ENCODE data around the gene TRA2A. TPM values are rescaled to one million over a fixed set of nuclear protein-coding genes. Genes with fewer than 3 reads are reported as not detected.

The TRA2A gene
- total and polyA plus RNA-seq, 9 of the 15 experiments (the other 6 are each of a cell fraction or from before 2014, with no cell fraction given) = 22.7 to 210 (median 73.9) TPM

DNA sequence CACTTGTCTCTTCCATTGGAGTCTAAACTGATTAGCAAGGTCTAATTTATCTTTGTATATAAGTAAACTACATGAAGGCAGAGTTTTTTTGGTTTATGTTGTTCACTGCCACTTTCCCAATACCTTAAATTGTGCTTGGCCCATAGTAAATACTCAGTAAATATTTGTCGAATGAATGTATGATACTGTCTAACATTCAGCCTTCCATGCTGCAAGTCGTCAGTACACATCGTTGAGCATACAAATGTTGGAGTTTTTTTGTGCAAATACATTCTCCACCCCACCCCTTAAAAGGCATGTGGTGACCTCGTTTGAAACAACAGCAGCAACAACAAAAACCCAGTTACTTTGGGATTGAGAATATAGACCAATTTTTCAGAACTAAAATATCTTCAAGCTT is 44.1 kb downstream of the TRA2A start:
- ATAC-seq = no peak
- POLR2A ChIA-PET = interaction anchor here (1.1 to 1.3 kb wide), 2 partner anchors 13 to 54 kb away, joined by 3 read pairs; no protein-coding TSS in a partner anchor
- CTCF ChIA-PET (ENCODE audit: low intra/inter-chr PET ratio) = no interaction called here
- Histone ChIP-seq H3K79me2 (ENCODE audit: control insufficient read depth, insufficient read depth, low read length) (peaks cover 9% of the 10 kb centered on the region; the same call in 2 of the 3 replicates), H3K4me1 (replicated peaks in 1 of 2; ENCODE audit: control insufficient read depth in 2 of 2, insufficient read depth in 2 of 2, low read length in 2 of 2) (peaks cover 0 to 11% of the 10 kb centered on the region in 2 experiments; a peak in 3 of 5 replicates), H3K9me1 (ENCODE audit: control insufficient read depth, insufficient read depth, low read length) (no peaks in the 10 kb centered on the region), H3K9ac (ENCODE audit: insufficient read depth in 1 of 2, low read depth in 2 of 2, low read length in 2 of 2) (no peak overlapping the region), H3K27me3 (ENCODE audit: control insufficient read depth in 2 of 2, insufficient read depth in 2 of 2, low read length in 2 of 2) (no peaks in the 10 kb centered on the region), H3K4me2 (ENCODE audit: insufficient read depth, low read length) (no peak overlapping the region), H3K9me3 (replicated peaks; ENCODE audit: control insufficient read depth, insufficient read depth, low read depth, low read length) (no peaks in the 10 kb centered on the region), H3K4me3 (no peak overlapping the region), H3K27ac (ENCODE audit: extremely low read depth, low read depth, low read length) (peak overlapping the region; percentile 13; the same call in 1 of the 3 replicates), H4K20me1 (replicated peaks; ENCODE audit: control insufficient read depth, insufficient read depth, low read length) (no peaks in the 10 kb centered on the region), H3K36me3 (ENCODE audit: control insufficient read depth, insufficient read depth, low read length) (no peaks in the 10 kb centered on the region), H2AFZ (ENCODE audit: low read depth, low read length) (no peak overlapping the region)
- FAIRE-seq = no peak
- in situ Hi-C loops (cut with MboI) (no loop called here), intact Hi-C loops (cut with micrococcal nuclease) (no loop called here)
- no peak for DNase-seq (ENCODE audit: extremely low read depth in 1 of 4, low spot score in 3 of 4)
- no TSS peak for BruUV-seq (replicated peaks)
- no peak for TF ChIP-seq RBBP5 (IDR thresholded peaks at IDR 0.05; ENCODE audit: borderline replicate concordance, insufficient read depth, low read length, poor library complexity, severe bottlenecking)
- 37% methylated on average over 4 of the region's 4 CpGs for WGBS (ENCODE audit: insufficient coverage, low coverage, missing lambda C conversion rate)

DNA sequence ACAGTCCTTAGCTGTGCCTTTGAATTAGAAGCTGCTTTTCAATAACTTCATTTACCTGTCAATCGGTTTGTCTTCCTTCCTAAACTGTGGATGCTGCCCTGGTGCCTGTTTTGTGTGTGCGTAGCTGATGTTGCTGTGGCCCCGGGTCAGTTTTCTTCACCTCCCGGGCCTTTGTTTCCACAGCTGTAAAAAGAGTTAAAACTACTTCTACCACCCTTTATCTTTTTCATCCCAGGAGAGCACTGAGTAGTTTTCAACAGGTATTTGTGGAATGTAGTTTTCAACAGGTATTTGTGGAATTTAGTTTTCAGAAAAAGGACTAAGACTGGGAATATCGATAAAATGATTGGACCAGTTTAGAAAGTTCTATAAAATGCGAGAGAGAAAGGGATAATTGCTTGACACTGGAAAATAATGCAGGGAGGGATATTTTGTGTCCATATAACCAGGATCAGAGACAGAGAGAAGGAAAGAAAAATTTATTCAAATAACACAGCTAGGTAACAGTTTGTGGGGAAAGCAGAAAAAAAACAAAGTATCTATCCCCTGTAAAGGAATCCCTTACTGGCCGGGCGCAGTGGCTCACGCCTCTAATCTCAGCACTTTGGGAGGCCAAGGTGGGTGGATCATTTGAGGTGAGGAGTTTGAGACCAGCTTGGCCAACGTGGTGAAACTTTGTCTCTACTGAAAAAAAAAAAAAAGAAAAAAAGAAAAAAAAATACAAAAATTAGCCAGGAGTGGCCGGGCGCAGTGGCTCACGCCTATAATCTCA is 45.6 kb downstream of the TRA2A start:
- POLR2A ChIA-PET = interaction anchor here (0.6 to 1.3 kb wide), 2 partner anchors 23 to 43 kb away, joined by 3 read pairs; no protein-coding TSS in a partner anchor
- no peaks in the 10 kb centered on the region for H3K27me3 ChIP-seq (ENCODE audit: control insufficient read depth in 2 of 2, insufficient read depth in 2 of 2, low read length in 2 of 2)
- ATAC-seq (no peak), DNase-seq (ENCODE audit: extremely low read depth in 1 of 4, low spot score in 3 of 4) (no peak), FAIRE-seq (no peak)
- H3K9me3 ChIP-seq (replicated peaks; ENCODE audit: control insufficient read depth, insufficient read depth, low read depth, low read length) = no peaks in the 10 kb centered on the region
- BruUV-seq (replicated peaks) = no TSS peak
- no peak overlapping the region for H2AFZ ChIP-seq (ENCODE audit: low read depth, low read length)
- CTCF ChIA-PET (ENCODE audit: low intra/inter-chr PET ratio) = no interaction called here
- H3K27ac ChIP-seq (ENCODE audit: extremely low read depth, low read depth, low read length) = no peak overlapping the region
- no peak overlapping the region for H3K4me3 ChIP-seq
- H3K79me2 ChIP-seq (ENCODE audit: control insufficient read depth, insufficient read depth, low read length) = peaks cover 8% of the 10 kb centered on the region; the same call in 2 of the 3 replicates
- H3K4me1 ChIP-seq (replicated peaks in 1 of 2; ENCODE audit: control insufficient read depth in 2 of 2, insufficient read depth in 2 of 2, low read length in 2 of 2) = peaks cover 0 to 7% of the 10 kb centered on the region in 2 experiments; a peak in 2 of 5 replicates
- no peaks in the 10 kb centered on the region for H3K9me1 ChIP-seq (ENCODE audit: control insufficient read depth, insufficient read depth, low read length)
- intact Hi-C loops (cut with micrococcal nuclease) = no loop called here
- no peak overlapping the region for H3K9ac ChIP-seq (ENCODE audit: insufficient read depth in 1 of 2, low read depth in 2 of 2, low read length in 2 of 2)
- no peak overlapping the region for H3K4me2 ChIP-seq (ENCODE audit: insufficient read depth, low read length)
- WGBS (ENCODE audit: insufficient coverage, low coverage, missing lambda C conversion rate) = 79% methylated on average over 10 of the region's 13 CpGs
- in situ Hi-C loops (cut with MboI) = no loop called here
- H4K20me1 ChIP-seq (replicated peaks; ENCODE audit: control insufficient read depth, insufficient read depth, low read length) = no peaks in the 10 kb centered on the region
- H3K36me3 ChIP-seq (ENCODE audit: control insufficient read depth, insufficient read depth, low read length) = no peaks in the 10 kb centered on the region
- no peak for TF ChIP-seq ZNF174 (CRISPR knock-in tag; IDR thresholded peaks at IDR 0.05)
- TF ChIP-seq, protein P1, sequence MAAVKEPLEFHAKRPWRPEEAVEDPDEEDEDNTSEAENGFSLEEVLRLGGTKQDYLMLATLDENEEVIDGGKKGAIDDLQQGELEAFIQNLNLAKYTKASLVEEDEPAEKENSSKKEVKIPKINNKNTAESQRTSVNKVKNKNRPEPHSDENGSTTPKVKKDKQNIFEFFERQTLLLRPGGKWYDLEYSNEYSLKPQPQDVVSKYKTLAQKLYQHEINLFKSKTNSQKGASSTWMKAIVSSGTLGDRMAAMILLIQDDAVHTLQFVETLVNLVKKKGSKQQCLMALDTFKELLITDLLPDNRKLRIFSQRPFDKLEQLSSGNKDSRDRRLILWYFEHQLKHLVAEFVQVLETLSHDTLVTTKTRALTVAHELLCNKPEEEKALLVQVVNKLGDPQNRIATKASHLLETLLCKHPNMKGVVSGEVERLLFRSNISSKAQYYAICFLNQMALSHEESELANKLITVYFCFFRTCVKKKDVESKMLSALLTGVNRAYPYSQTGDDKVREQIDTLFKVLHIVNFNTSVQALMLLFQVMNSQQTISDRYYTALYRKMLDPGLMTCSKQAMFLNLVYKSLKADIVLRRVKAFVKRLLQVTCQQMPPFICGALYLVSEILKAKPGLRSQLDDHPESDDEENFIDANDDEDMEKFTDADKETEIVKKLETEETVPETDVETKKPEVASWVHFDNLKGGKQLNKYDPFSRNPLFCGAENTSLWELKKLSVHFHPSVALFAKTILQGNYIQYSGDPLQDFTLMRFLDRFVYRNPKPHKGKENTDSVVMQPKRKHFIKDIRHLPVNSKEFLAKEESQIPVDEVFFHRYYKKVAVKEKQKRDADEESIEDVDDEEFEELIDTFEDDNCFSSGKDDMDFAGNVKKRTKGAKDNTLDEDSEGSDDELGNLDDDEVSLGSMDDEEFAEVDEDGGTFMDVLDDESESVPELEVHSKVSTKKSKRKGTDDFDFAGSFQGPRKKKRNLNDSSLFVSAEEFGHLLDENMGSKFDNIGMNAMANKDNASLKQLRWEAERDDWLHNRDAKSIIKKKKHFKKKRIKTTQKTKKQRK (IDR thresholded peaks at IDR 0.05; ENCODE audit: borderline replicate concordance, low read depth, low read length) = no peak
- no peak for TF ChIP-seq CC2D1A (IDR thresholded peaks at IDR 0.05)
- no peak for TF ChIP-seq ZNF311 (CRISPR knock-in tag; IDR thresholded peaks at IDR 0.05)

Data from K562 (cell line).